CD14-positive monocyte (primary cell): Measurements from ENCODE around the gene NRG3. TPM values are rescaled to one million over a fixed set of nuclear protein-coding genes. Genes with fewer than 3 reads are reported as not detected.

ENCODE experiments used
- DNase-seq, 3 donors: peaks; one replicate each; pipeline ENCODE4 v3.0.0-alpha.2; 2011 to 2022
- H2AFZ ChIP-seq: 2 replicates; pipeline ENCODE4 v1.6.0; 2012; ENCODE audit warnings: mild to moderate bottlenecking, low read depth, low read length, inconsistent platforms; ENCODE audit not compliant: insufficient read depth, poor library complexity, severe bottlenecking
- H3K27ac ChIP-seq, 2 donors: 1 replicate in 1 of 2; 2 replicates in 1 of 2; pipeline ENCODE4 v1.5.1; 2012 to 2013; ENCODE audit warnings: low read length in 2 of 2, control low read depth in 1 of 2, inconsistent platforms in 1 of 2, low read depth in 1 of 2, mild to moderate bottlenecking in 1 of 2
- H3K27me3 ChIP-seq, 2 donors: one replicate each; pipeline versions ENCODE4 v1.6.0 to v1.6.1; 2011 to 2013; ENCODE audit warnings: low read length in 2 of 2; ENCODE audit not compliant: control insufficient read depth in 2 of 2, insufficient read depth in 2 of 2
- H3K36me3 ChIP-seq, 2 donors: replicated peaks in 1 of 2; 1 replicate in 1 of 2; 2 replicates in 1 of 2; pipeline versions ENCODE4 v1.5.1 to v1.6.1; 2012 to 2013; ENCODE audit warnings: low read length in 2 of 2, control low read depth in 1 of 2, inconsistent platforms in 1 of 2, mild to moderate bottlenecking in 1 of 2; ENCODE audit not compliant: insufficient read depth in 2 of 2, control insufficient read depth in 1 of 2
- H3K4me1 ChIP-seq, 2 donors: 1 replicate in 1 of 2; 2 replicates in 1 of 2; pipeline versions ENCODE4 v1.5.1 to v1.6.1; 2012 to 2013; ENCODE audit warnings: low read length in 2 of 2, control low read depth in 1 of 2, inconsistent platforms in 1 of 2, mild to moderate bottlenecking in 1 of 2, moderate library complexity in 1 of 2; ENCODE audit not compliant: insufficient read depth in 2 of 2, control insufficient read depth in 1 of 2
- H3K4me2 ChIP-seq: replicated peaks from 2 replicates; pipeline ENCODE3; 2012; ENCODE audit warnings: low read length, moderate library complexity, mild to moderate bottlenecking; ENCODE audit not compliant: poor library complexity, severe bottlenecking; ENCODE audit errors: extremely low read depth
- H3K4me3 ChIP-seq, 3 experiments: fragments of 200-600 bp in 1 of 3; sonication (generic) in 1 of 3; replicated peaks in 1 of 3; 1 replicate in 2 of 3; 2 replicates in 1 of 3; pipeline ENCODE4 v1.5.1; 2011 to 2013; ENCODE audit warnings: low read length in 3 of 3, mild to moderate bottlenecking in 3 of 3, control low read depth in 2 of 3, low read depth in 2 of 3, inconsistent platforms in 1 of 3, moderate library complexity in 1 of 3
- H3K79me2 ChIP-seq: 2 replicates; pipeline ENCODE4 v1.6.0; 2012; ENCODE audit warnings: mild to moderate bottlenecking, control low read depth, inconsistent platforms, low read length, moderate library complexity; ENCODE audit not compliant: insufficient read depth
- H3K9ac ChIP-seq: 2 replicates; pipeline ENCODE4 v1.6.0; 2017; ENCODE audit warnings: low read length, mild to moderate bottlenecking; ENCODE audit not compliant: insufficient read depth, poor library complexity, severe bottlenecking
- H3K9me3 ChIP-seq, 2 donors: replicated peaks in 1 of 2; 1 replicate in 1 of 2; 2 replicates in 1 of 2; pipeline versions ENCODE4 v1.5.1 to v1.6.1; 2012 to 2013; ENCODE audit warnings: low read length in 2 of 2, control low read depth in 1 of 2; ENCODE audit not compliant: control insufficient read depth in 1 of 2, insufficient read depth in 1 of 2
- H4K20me1 ChIP-seq: 2 replicates; pipeline ENCODE4 v1.6.0; 2012; ENCODE audit warnings: mild to moderate bottlenecking, low read length, control low read depth, moderate library complexity; ENCODE audit not compliant: insufficient read depth
- H3K27ac Mint-ChIP-seq, 7 donors: one replicate each; pipeline ENCODE4 v1.8.0; 2020; ENCODE audit warnings: mild to moderate bottlenecking in 7 of 7, mixed read lengths in 7 of 7, moderate library complexity in 6 of 7, inconsistent platforms in 2 of 7
- H3K27me3 Mint-ChIP-seq, 3 donors: one replicate each; pipeline ENCODE4 v1.8.0; 2021 to 2022; ENCODE audit warnings: low read depth in 3 of 3, mild to moderate bottlenecking in 3 of 3, mixed read lengths in 3 of 3, moderate library complexity in 3 of 3, inconsistent platforms in 1 of 3
- H3K36me3 Mint-ChIP-seq, 2 donors: one replicate each; pipeline ENCODE4 v1.8.0; 2020; ENCODE audit warnings: mixed read lengths in 2 of 2, inconsistent platforms in 1 of 2, mild to moderate bottlenecking in 1 of 2
- H3K4me1 Mint-ChIP-seq: one replicate; pipeline ENCODE4 v1.8.0; 2020; ENCODE audit warnings: mild to moderate bottlenecking, mixed read lengths
- H3K4me3 Mint-ChIP-seq, 2 donors: one replicate each; pipeline ENCODE4 v1.8.0; 2020; ENCODE audit warnings: mild to moderate bottlenecking in 2 of 2, mixed read lengths in 2 of 2, moderate library complexity in 1 of 2
- H3K9me3 Mint-ChIP-seq, 7 donors: one replicate each; pipeline ENCODE4 v1.8.0; 2020 to 2022; ENCODE audit warnings: mixed read lengths in 7 of 7, mild to moderate bottlenecking in 6 of 7, moderate library complexity in 6 of 7, inconsistent platforms in 2 of 7
- WGBS: methylation state at CpG from one replicate; pipeline ENCODE4 v1.1.5; 2013; ENCODE audit warnings: missing lambda C conversion rate; ENCODE audit not compliant: insufficient coverage; 5-methylcytosine and 5-hydroxymethylcytosine counted together
- intact Hi-C, 2 donors: fragments of 100-400 bp; cut with micrococcal nuclease; formaldehyde crosslinking; loops; one replicate each; pipeline versions ENCODE4 v1.15.0 to v1.15.1; 2023
- polyA plus RNA-seq, 3 donors: library from polyadenylated mRNA; depleted of rRNA in 1 of 3; unstranded in 2 of 3; stranded (reverse) in 1 of 3; fragments of 300-500 nt in 2 of 3; fragments of >200 nt in 1 of 3; fragmentation: Illumina TruSeq in 2 of 3; gene quantifications; 1 replicate in 2 of 3; 2 replicates in 1 of 3; pipeline ENCODE4 v1.2.3, GENCODE V29; 2012 to 2021
- TF ChIP-seq, protein P1 (sequence below): fragments of 200-600 bp; IDR thresholded peaks from one replicate; pipeline ENCODE4 v1.8.0; 2022; ENCODE audit warnings: antibody characterized with exemption, mild to moderate bottlenecking

Gene NRG3
- polyA plus RNA-seq, 3 donors, result not detected

DNA sequence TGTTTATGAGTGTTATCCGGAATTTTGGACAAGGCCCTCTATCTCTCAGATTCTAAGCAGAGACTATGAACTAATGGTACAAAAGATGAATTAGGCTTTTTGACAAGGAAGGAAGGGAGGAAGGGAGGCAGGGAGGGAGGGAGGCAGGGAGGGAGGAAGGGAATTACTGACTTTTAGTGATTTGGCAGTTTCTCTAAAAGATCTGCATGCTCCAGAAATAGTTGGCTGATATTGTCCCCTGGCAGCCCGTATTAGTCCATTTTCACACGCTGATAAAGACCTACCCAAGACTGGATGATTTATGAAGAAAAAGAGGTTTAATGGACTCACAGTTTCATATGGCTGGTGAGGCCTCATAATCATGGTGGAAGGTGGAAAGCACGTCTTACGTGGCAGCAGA lies 1093.5 kb downstream of the NRG3 start:
- Histone ChIP-seq H3K4me2 (no peak overlapping the region), H3K9me3 (no peaks in the 10 kb centered on the region), H3K36me3 (no peaks in the 10 kb centered on the region), H3K4me3 (no peak overlapping the region), H2AFZ (no peak overlapping the region), H4K20me1 (no peaks in the 10 kb centered on the region), H3K27ac (no peak overlapping the region), H3K27me3 (no peaks in the 10 kb centered on the region), H3K4me1 (no peaks in the 10 kb centered on the region), H3K79me2 (no peaks in the 10 kb centered on the region), H3K9ac (no peak overlapping the region)
- no peak overlapping the region for H3K4me3 Mint-ChIP-seq
- peaks cover 0 to 2% (median 0%) of the 10 kb centered on the region in 3 donors for H3K27me3 Mint-ChIP-seq
- H3K4me1 Mint-ChIP-seq, result no peaks in the 10 kb centered on the region
- no peaks in the 10 kb centered on the region for H3K36me3 Mint-ChIP-seq
- intact Hi-C loops, result no loop called here
- no peak for DNase-seq
- H3K27ac Mint-ChIP-seq, result no peak overlapping the region
- TF ChIP-seq, protein P1, sequence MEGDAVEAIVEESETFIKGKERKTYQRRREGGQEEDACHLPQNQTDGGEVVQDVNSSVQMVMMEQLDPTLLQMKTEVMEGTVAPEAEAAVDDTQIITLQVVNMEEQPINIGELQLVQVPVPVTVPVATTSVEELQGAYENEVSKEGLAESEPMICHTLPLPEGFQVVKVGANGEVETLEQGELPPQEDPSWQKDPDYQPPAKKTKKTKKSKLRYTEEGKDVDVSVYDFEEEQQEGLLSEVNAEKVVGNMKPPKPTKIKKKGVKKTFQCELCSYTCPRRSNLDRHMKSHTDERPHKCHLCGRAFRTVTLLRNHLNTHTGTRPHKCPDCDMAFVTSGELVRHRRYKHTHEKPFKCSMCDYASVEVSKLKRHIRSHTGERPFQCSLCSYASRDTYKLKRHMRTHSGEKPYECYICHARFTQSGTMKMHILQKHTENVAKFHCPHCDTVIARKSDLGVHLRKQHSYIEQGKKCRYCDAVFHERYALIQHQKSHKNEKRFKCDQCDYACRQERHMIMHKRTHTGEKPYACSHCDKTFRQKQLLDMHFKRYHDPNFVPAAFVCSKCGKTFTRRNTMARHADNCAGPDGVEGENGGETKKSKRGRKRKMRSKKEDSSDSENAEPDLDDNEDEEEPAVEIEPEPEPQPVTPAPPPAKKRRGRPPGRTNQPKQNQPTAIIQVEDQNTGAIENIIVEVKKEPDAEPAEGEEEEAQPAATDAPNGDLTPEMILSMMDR, result no peak
- H3K9me3 Mint-ChIP-seq, result no peaks in the 10 kb centered on the region
- WGBS, result 95% methylated on average over 2 of the region's 5 CpGs

- H3K4me1 ChIP-seq, result no peaks in the 10 kb centered on the region
- Mint-ChIP-seq H3K27ac (no peak overlapping the region), H3K4me3 (no peak overlapping the region), H3K4me1 (no peaks in the 10 kb centered on the region), H3K27me3 (peaks cover 0 to 2% (median 0%) of the 10 kb centered on the region in 3 donors), H3K9me3 (no peaks in the 10 kb centered on the region), H3K36me3 (no peaks in the 10 kb centered on the region)
- H3K36me3 ChIP-seq, result no peaks in the 10 kb centered on the region
- TF ChIP-seq, protein P1, result no peak
- no peak overlapping the region for H3K9ac ChIP-seq
- no peak overlapping the region for H3K27ac ChIP-seq
- DNase-seq, result no peak
- H3K27me3 ChIP-seq, result no peaks in the 10 kb centered on the region
- H3K4me2 ChIP-seq, result no peak overlapping the region
- H3K4me3 ChIP-seq, result no peak overlapping the region
- no peak overlapping the region for H2AFZ ChIP-seq
- H4K20me1 ChIP-seq, result no peaks in the 10 kb centered on the region
- WGBS, result no CpG with 5 or more reads among the region's 1 CpG
- H3K79me2 ChIP-seq, result no peaks in the 10 kb centered on the region
- intact Hi-C loops, result no loop called here
- no peaks in the 10 kb centered on the region for H3K9me3 ChIP-seq
Measured at GRCh38 chr10:82969405-82969804, 1094.4 kb downstream of the NRG3 start.
